C1 segment of cervical spinal cord (tissue), 14 donors: ENCODE data around the gene GDPD5.

Experiments
- DNase-seq, 14 donors: peaks; one replicate each; lab custom pipeline; 2025; lab: John Stamatoyannopoulos, UW

The GDPD5 gene

GRCh38 chr11:75402002-75402773, 123.6 kb downstream of the GDPD5 start:
- DNase-seq = no peak

GRCh38 chr11:75400146-75400865, 125.4 kb downstream of the GDPD5 start:
- DNase-seq = peak in 1 of 14 donors; percentile 2

- DNase-seq = peak; percentile 45 to 92 (median 82)
Measured at GRCh38 chr11:75399344-75400145, 126.2 kb downstream of the GDPD5 start, which contains the start of gene RPS3. Gene RPS3 (plus strand): TSS chr11:75399518. CDS start chr11:75399548, 30 bp downstream.

GRCh38 chr11:75398906-75399305, 126.8 kb downstream of the GDPD5 start:
- DNase-seq = no peak

- no peak for DNase-seq
Measured at GRCh38 chr11:75394085-75394840, 131.5 kb downstream of the GDPD5 start.

GRCh38 chr11:75389925-75390324, 135.8 kb downstream of the GDPD5 start:
- DNase-seq = no peak

- DNase-seq = no peak
Measured at GRCh38 chr11:75389276-75389605, 136.5 kb downstream of the GDPD5 start.

GRCh38 chr11:75388386-75389275, 137.1 kb downstream of the GDPD5 start:
- peak in 10 of 14 donors; percentile 16 to 55 (median 29) for DNase-seq

- no peak for DNase-seq
Measured at GRCh38 chr11:75387736-75388294, 137.9 kb downstream of the GDPD5 start.

GRCh38 chr11:75386942-75387630, 138.7 kb downstream of the GDPD5 start:
- DNase-seq = no peak
